Hepatocyte (in vitro differentiated cells): Measurements from ENCODE around the gene MPC1.

ENCODE experiments used
- EZH2 ChIP-seq: fragments of 200-600 bp; sonication (generic); IDR thresholded peaks from 2 replicates; pipeline ENCODE4 v1.6.1; 2016; ENCODE audit warnings: antibody characterized with exemption, mild to moderate bottlenecking, borderline replicate concordance
- TF ChIP-seq, protein P1 (sequence below): fragments of 200-600 bp; sonication (generic); IDR thresholded peaks from 2 replicates; pipeline ENCODE4 v1.5.1; 2016; ENCODE audit warnings: antibody characterized with exemption, mild to moderate bottlenecking; ENCODE audit not compliant: poor library complexity

DNA sequence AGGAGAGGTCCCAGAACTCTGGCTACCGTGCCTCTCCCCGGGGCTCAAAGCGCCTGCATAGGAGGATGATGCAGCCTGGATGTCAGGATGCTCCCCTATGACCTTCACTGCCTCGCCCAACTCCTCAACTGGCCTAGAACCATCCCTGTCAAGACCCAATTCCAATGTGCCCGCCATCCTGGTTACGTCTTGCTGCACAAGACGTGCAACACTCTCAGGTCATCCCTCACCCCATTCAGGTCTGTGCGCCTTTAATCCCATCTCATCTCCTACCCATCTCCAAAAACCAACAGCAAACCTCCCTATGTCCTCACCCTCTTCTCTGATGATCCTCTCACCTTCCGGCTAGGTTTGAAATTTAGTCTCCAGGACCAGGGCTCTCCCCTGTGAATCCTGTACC is 43.9 kb downstream of the MPC1 start:
- TF ChIP-seq, protein P1, sequence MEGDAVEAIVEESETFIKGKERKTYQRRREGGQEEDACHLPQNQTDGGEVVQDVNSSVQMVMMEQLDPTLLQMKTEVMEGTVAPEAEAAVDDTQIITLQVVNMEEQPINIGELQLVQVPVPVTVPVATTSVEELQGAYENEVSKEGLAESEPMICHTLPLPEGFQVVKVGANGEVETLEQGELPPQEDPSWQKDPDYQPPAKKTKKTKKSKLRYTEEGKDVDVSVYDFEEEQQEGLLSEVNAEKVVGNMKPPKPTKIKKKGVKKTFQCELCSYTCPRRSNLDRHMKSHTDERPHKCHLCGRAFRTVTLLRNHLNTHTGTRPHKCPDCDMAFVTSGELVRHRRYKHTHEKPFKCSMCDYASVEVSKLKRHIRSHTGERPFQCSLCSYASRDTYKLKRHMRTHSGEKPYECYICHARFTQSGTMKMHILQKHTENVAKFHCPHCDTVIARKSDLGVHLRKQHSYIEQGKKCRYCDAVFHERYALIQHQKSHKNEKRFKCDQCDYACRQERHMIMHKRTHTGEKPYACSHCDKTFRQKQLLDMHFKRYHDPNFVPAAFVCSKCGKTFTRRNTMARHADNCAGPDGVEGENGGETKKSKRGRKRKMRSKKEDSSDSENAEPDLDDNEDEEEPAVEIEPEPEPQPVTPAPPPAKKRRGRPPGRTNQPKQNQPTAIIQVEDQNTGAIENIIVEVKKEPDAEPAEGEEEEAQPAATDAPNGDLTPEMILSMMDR = no peak
- TF ChIP-seq EZH2 = no peak
